ENCODE results near the gene TMEM132D. TPM values are rescaled to one million over a fixed set of nuclear protein-coding genes. Genes with fewer than 3 reads are reported as not detected.

The TMEM132D gene
- polyA plus RNA-seq, 1 experiment: 0.02 TPM

DNA sequence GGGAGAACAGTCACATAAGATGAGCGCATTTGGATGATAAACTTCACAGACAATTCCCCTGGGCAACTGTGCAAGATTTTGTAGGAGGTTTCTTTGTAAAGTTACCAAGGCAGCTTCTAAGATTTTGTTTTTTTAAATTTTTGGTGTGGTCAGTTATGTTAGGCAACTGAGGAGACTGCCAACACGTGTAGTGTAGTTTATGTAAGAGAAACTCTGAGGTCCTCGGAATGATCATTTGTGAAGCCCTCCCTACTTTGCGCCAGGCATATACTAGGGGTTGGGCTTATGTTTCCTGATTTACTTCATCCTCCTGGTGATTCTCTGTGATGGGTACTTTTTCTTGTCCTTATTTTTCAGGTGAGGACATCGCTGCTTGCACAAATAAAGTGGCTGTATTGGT is 433.6 kb downstream of the TMEM132D start:
- Histone ChIP-seq H3K27me3 (ENCODE audit: control insufficient read depth, insufficient read depth, low read length) (no peaks in the 10 kb centered on the region), H3K4me3 (ENCODE audit: low read depth, low read length) (no peak overlapping the region), H3K36me3 (ENCODE audit: control insufficient read depth, insufficient read depth, low read length) (no peaks in the 10 kb centered on the region)
- POLR2A ChIA-PET: no interaction called here
- CTCF ChIA-PET: no interaction called here
- DNase-seq (ENCODE audit: low read depth): no peak
- TF ChIP-seq, protein P1, sequence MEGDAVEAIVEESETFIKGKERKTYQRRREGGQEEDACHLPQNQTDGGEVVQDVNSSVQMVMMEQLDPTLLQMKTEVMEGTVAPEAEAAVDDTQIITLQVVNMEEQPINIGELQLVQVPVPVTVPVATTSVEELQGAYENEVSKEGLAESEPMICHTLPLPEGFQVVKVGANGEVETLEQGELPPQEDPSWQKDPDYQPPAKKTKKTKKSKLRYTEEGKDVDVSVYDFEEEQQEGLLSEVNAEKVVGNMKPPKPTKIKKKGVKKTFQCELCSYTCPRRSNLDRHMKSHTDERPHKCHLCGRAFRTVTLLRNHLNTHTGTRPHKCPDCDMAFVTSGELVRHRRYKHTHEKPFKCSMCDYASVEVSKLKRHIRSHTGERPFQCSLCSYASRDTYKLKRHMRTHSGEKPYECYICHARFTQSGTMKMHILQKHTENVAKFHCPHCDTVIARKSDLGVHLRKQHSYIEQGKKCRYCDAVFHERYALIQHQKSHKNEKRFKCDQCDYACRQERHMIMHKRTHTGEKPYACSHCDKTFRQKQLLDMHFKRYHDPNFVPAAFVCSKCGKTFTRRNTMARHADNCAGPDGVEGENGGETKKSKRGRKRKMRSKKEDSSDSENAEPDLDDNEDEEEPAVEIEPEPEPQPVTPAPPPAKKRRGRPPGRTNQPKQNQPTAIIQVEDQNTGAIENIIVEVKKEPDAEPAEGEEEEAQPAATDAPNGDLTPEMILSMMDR (IDR thresholded peaks at IDR 0.05; ENCODE audit: insufficient read depth, low read depth, low read length): no peak

DNA sequence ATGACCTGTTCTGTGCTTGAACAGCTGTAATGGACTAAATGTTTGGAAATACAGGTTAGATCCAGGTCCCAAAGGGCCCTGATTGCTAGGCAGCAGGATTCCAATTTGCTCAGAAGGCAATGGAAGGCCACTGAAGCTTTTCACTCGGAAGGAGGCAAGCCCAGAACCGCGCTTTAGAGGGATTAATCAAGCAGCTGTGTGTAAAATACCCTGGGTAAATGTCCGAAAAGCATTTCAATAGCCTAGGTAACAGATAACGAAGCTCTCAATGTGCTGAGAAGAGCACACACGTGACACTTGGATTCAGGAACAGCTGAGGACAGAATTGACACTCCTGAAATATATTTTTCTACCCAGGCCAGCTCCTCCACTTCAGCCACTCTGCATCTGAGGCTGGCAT is 436.1 kb downstream of the TMEM132D start:
- Histone ChIP-seq H3K4me3 (ENCODE audit: low read depth, low read length) (no peak overlapping the region), H3K36me3 (ENCODE audit: control insufficient read depth, insufficient read depth, low read length) (no peaks in the 10 kb centered on the region), H3K27me3 (ENCODE audit: control insufficient read depth, insufficient read depth, low read length) (no peaks in the 10 kb centered on the region)
- TF ChIP-seq, protein P1 (IDR thresholded peaks at IDR 0.05; ENCODE audit: insufficient read depth, low read depth, low read length): no peak
- POLR2A ChIA-PET: no interaction called here
- CTCF ChIA-PET: no interaction called here
- no peak for DNase-seq (ENCODE audit: low read depth)

DNA sequence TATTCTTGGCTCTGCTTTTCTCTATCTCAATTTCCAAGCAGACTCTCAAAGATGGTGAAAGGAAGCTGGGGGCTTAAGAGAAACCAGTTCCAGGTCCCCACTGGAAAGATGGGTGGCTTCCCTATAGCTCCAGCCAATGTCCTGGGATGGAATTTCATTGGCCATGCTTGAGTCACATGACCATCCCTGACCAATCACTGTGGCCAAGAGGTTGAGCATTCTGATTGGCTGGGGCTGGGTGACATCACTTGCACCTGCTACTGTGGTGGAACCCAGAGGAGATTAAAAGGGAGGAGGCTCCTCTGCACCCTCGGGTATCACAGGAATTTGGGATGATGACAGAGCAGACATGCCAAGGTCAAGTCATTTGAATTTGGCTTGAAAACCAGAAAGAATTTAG is 436.5 kb downstream of the TMEM132D start:
- Histone ChIP-seq H3K36me3 (ENCODE audit: control insufficient read depth, insufficient read depth, low read length) (no peaks in the 10 kb centered on the region), H3K4me3 (ENCODE audit: low read depth, low read length) (no peak overlapping the region), H3K27me3 (ENCODE audit: control insufficient read depth, insufficient read depth, low read length) (no peaks in the 10 kb centered on the region)
- no peak for DNase-seq (ENCODE audit: low read depth)
- POLR2A ChIA-PET: no interaction called here
- CTCF ChIA-PET: no interaction called here
- TF ChIP-seq, protein P1 (IDR thresholded peaks at IDR 0.05; ENCODE audit: insufficient read depth, low read depth, low read length): no peak

DNA sequence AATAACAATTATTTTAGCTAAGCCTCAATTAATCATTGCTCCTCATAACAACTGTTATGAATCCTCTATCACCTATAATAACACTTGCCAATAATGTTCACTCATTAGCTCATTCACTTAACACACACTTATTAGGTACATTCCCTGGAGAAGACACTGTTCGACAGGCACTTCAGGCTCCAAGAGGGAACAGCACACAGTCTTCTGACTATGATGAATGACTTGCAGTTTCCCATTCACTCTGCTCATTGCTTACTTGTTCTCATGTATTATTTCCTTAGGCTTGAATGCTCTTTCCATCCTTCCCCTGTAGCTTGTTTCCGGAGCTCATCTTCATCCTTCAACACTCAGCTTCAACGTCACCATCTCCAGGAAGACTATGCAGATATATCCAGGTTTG is 437.3 kb downstream of the TMEM132D start:
- POLR2A ChIA-PET: no interaction called here
- no peak for DNase-seq (ENCODE audit: low read depth)
- no peak overlapping the region for H3K4me3 ChIP-seq (ENCODE audit: low read depth, low read length)
- no peaks in the 10 kb centered on the region for H3K36me3 ChIP-seq (ENCODE audit: control insufficient read depth, insufficient read depth, low read length)
- CTCF ChIA-PET: no interaction called here
- TF ChIP-seq, protein P1 (IDR thresholded peaks at IDR 0.05; ENCODE audit: insufficient read depth, low read depth, low read length): no peak
- H3K27me3 ChIP-seq (ENCODE audit: control insufficient read depth, insufficient read depth, low read length): no peaks in the 10 kb centered on the region

DNA sequence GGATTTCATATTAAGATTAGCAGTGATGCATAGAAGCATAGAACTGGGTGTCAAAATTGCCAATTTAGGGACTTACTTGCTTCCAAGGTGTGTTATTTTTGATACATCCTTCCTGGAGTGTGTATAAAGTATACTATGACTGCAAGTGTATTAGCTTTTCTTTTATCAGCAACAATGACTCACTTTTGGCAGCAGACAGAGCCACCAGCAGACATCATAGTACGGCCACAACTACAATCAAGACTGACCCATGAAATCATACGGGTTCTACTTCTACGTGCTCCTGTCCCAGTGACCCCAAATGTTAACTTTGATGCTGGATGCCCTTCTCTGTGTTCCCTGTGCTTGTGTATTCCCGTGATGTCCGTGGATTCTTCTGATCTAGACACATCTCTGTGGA is 443.9 kb downstream of the TMEM132D start:
- CTCF ChIA-PET: no interaction called here

More for the DNA sequence above, 443.9 kb downstream of the TMEM132D start:
- no peak for DNase-seq (ENCODE audit: low read depth)
- Histone ChIP-seq H3K4me3 (ENCODE audit: low read depth, low read length) (no peak overlapping the region), H3K36me3 (ENCODE audit: control insufficient read depth, insufficient read depth, low read length) (no peaks in the 10 kb centered on the region), H3K27me3 (ENCODE audit: control insufficient read depth, insufficient read depth, low read length) (no peaks in the 10 kb centered on the region)
- TF ChIP-seq, protein P1 (IDR thresholded peaks at IDR 0.05; ENCODE audit: insufficient read depth, low read depth, low read length): no peak
- POLR2A ChIA-PET: no interaction called here
